Endodermal cell (in vitro differentiated cells): ENCODE measurements around the gene AMPH. TPM values are rescaled to one million over a fixed set of nuclear protein-coding genes. Genes with fewer than 3 reads are reported as not detected.
"Not testable (repeated sequence)": the region's sequence is repeated elsewhere in the genome, so short reads cannot be mapped to it uniquely, and the experiment has no call there.

Experiments
- DNase-seq: peaks from one replicate; pipeline ENCODE4 v3.0.0-alpha.2; 2017
- H3K27ac ChIP-seq: 2 replicates; pipeline ENCODE4 v1.5.1; 2013; ENCODE audit warnings: mild to moderate bottlenecking, low read depth, low read length, moderate library complexity
- H3K27me3 ChIP-seq: 2 replicates; pipeline ENCODE4 v1.6.1; 2013; ENCODE audit warnings: mild to moderate bottlenecking, low read length, moderate library complexity; ENCODE audit not compliant: insufficient read depth, control insufficient read depth, poor library complexity, severe bottlenecking
- H3K36me3 ChIP-seq: 2 replicates; pipeline ENCODE4 v1.7.0; 2013; ENCODE audit warnings: mild to moderate bottlenecking, low read length, moderate library complexity; ENCODE audit not compliant: control insufficient read depth, insufficient read depth
- H3K4me1 ChIP-seq: one replicate; pipeline ENCODE4 v1.7.0; 2013; ENCODE audit warnings: low read length; ENCODE audit not compliant: control insufficient read depth, insufficient read depth
- H3K4me3 ChIP-seq: 2 replicates; pipeline ENCODE4 v1.5.1; 2013; ENCODE audit warnings: mild to moderate bottlenecking, low read length, moderate library complexity
- H3K9ac ChIP-seq: 2 replicates; pipeline ENCODE4 v1.6.1; 2013; ENCODE audit warnings: mild to moderate bottlenecking, low read length, moderate library complexity; ENCODE audit not compliant: poor library complexity, severe bottlenecking; ENCODE audit errors: extremely low read depth
- H3K9me3 ChIP-seq: 2 replicates; pipeline ENCODE4 v1.6.1; 2013; ENCODE audit warnings: mild to moderate bottlenecking, low read length, moderate library complexity; ENCODE audit not compliant: control insufficient read depth
- H3K27ac Mint-ChIP-seq: 2 replicates; pipeline ENCODE4 v1.8.0; 2020; ENCODE audit warnings: mixed read lengths
- H3K27me3 Mint-ChIP-seq: 2 replicates; pipeline ENCODE4 v1.8.0; 2021; ENCODE audit warnings: mild to moderate bottlenecking, mixed read lengths; ENCODE audit not compliant: insufficient read depth
- H3K36me3 Mint-ChIP-seq: 2 replicates; pipeline ENCODE4 v1.8.0; 2020; ENCODE audit warnings: low read depth, mixed read lengths
- H3K4me1 Mint-ChIP-seq: 2 replicates; pipeline ENCODE4 v1.8.0; 2020; ENCODE audit warnings: mixed read lengths
- H3K4me3 Mint-ChIP-seq: 2 replicates; pipeline ENCODE4 v1.8.0; 2020; ENCODE audit warnings: mild to moderate bottlenecking, moderate library complexity, mixed read lengths
- H3K9me3 Mint-ChIP-seq: 2 replicates; pipeline ENCODE4 v1.8.0; 2020; ENCODE audit warnings: mild to moderate bottlenecking, mixed read lengths
- WGBS, 2 experiments: methylation state at CpG; one replicate each; pipeline versions ENCODE4 v1.1.5 to v1.1.7; 2013; ENCODE audit warnings: missing lambda C conversion rate in 2 of 2, mixed read lengths in 1 of 2; ENCODE audit not compliant: insufficient coverage in 1 of 2, insufficient read length in 1 of 2; 5-methylcytosine and 5-hydroxymethylcytosine counted together
- total RNA-seq, 2 donors: library from RNA; stranded (reverse); fragmentation: NEBNext Ultra II Directional in 1 of 2; extraction: Animal tissue kit (Norgen Biotek cat#: 25700) in 1 of 2; gene quantifications; 2 replicates in 1 of 2; 3 replicates in 1 of 2; pipeline ENCODE4 v1.2.1, GENCODE V29; 2021
- TF ChIP-seq, protein P1 (sequence below): fragments of 200-600 bp; sonication (generic); conservative IDR thresholded peaks from 2 replicates; pipeline ENCODE4 v1.5.0; 2021; ENCODE audit warnings: antibody characterized with exemption, mild to moderate bottlenecking

The AMPH gene
- total RNA-seq, 2 donors from 2014 or later = 3.5 to 5.5 TPM

DNA sequence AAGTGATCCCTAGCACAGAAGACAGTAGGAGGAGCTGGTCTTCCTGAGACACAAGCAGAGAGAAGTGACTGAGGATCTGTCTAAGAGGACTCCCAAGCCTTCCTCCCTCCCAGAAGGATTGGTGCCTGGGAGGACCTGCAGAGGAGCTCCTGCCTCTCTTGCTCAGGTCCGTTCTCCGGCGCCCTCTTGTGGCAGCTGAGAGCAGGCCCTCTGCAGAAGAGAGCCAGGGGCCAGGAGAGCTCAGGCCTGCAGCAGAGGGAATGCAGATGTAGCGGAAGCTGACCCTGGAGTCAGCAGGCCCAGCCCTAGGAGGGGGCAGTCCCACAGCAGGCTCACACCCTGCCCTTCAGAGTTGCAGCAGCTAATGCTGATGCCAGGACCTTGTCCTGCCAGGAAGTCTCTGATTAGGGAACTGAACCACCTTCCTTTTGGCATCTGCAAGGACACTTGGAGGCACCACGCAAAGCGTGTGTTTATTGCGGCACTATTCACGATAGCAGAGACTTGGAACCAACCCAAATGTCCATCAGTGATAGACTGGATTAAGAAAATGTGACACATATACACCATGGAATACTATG is 276.8 kb downstream of the AMPH start:
- H3K4me3 ChIP-seq, H3K36me3 ChIP-seq, H3K27me3 ChIP-seq, H3K9ac ChIP-seq, H3K9me3 ChIP-seq, H3K9me3 Mint-ChIP-seq, H3K4me1 ChIP-seq, H3K4me3 Mint-ChIP-seq, H3K36me3 Mint-ChIP-seq, H3K27me3 Mint-ChIP-seq, H3K27ac ChIP-seq, H3K27ac Mint-ChIP-seq: not testable (repeated sequence)
- H3K4me1 Mint-ChIP-seq = peaks cover 11% of the 10 kb centered on the region
- TF ChIP-seq, protein P1, sequence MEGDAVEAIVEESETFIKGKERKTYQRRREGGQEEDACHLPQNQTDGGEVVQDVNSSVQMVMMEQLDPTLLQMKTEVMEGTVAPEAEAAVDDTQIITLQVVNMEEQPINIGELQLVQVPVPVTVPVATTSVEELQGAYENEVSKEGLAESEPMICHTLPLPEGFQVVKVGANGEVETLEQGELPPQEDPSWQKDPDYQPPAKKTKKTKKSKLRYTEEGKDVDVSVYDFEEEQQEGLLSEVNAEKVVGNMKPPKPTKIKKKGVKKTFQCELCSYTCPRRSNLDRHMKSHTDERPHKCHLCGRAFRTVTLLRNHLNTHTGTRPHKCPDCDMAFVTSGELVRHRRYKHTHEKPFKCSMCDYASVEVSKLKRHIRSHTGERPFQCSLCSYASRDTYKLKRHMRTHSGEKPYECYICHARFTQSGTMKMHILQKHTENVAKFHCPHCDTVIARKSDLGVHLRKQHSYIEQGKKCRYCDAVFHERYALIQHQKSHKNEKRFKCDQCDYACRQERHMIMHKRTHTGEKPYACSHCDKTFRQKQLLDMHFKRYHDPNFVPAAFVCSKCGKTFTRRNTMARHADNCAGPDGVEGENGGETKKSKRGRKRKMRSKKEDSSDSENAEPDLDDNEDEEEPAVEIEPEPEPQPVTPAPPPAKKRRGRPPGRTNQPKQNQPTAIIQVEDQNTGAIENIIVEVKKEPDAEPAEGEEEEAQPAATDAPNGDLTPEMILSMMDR = peak; percentile 72
- peak; percentile 93 for DNase-seq
- 64% methylated on average over 8 of the region's 8 CpGs; no CpG with 5 or more reads in 1 of the 2 experiments for WGBS, 2 experiments

DNA sequence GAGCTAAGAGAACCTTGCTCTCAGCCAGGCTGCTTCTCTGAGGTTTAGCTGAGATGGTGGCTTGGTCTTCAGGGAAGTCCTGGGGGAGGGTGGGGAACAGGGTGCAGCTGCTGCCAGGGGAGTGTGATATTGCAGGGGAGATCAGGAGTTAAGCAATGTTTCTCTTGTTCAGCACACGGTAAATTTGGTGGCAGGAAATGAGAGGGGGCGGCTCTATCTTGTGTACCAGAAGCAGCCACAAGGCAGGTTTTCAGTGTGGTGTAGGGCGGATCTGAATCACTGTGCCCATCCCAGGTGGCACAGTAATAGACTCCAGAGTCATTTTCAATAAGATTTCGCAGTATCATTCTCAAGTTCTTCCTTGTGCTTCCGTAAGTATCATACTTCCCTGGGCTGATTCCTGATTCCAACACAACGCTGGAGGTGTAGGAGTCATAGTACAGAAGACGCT is 277.7 kb downstream of the AMPH start:
- not testable (repeated sequence) for DNase-seq, H3K27ac Mint-ChIP-seq, H3K9me3 ChIP-seq, H3K27ac ChIP-seq, H3K27me3 Mint-ChIP-seq, H3K4me1 ChIP-seq, H3K4me3 Mint-ChIP-seq, H3K27me3 ChIP-seq, H3K9me3 Mint-ChIP-seq, H3K4me3 ChIP-seq, H3K9ac ChIP-seq, H3K36me3 ChIP-seq, H3K36me3 Mint-ChIP-seq
- whole genome bisulfite sequencing, 2 experiments = 100% methylated on average over 1 to 7 of the region's 7 CpGs
- H3K4me1 Mint-ChIP-seq = peaks cover 13% of the 10 kb centered on the region

DNA sequence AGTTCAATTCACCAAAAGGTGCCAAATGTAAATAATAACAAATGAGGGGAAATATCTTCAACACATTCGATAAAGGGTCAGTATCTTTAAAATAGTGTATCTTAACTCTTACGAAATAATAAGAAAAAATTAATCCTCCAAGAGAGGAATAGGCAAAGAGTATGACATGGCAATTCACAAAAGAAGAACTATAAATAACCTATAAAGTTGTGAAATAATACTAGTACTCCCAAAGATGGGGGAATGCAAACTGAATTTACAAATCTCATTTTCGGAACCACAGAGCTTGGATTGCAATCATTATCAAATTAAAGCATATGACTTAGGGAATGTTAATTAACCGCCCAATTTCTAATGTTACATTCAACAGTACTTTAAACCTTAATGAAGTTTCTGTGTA is 279.6 kb downstream of the AMPH start:
- no peak for DNase-seq
- H3K27ac Mint-ChIP-seq = no peak overlapping the region
- peaks cover 11% of the 10 kb centered on the region for H3K4me1 Mint-ChIP-seq
- no peak overlapping the region for H3K4me3 Mint-ChIP-seq
- H3K36me3 Mint-ChIP-seq = peaks cover 3% of the 10 kb centered on the region
- H3K36me3 ChIP-seq = no peaks in the 10 kb centered on the region
- TF ChIP-seq, protein P1 = no peak
- no peak overlapping the region for H3K4me3 ChIP-seq
- H3K27me3 ChIP-seq = no peaks in the 10 kb centered on the region
- no peak overlapping the region for H3K9ac ChIP-seq
- H3K27ac ChIP-seq = no peak overlapping the region
- H3K9me3 Mint-ChIP-seq = peaks cover 2% of the 10 kb centered on the region
- H3K9me3 ChIP-seq = no peaks in the 10 kb centered on the region
- no CpG with 5 or more reads among the region's 4 CpGs for WGBS, 2 experiments
- no peaks in the 10 kb centered on the region for H3K27me3 Mint-ChIP-seq
- no peaks in the 10 kb centered on the region for H3K4me1 ChIP-seq

DNA sequence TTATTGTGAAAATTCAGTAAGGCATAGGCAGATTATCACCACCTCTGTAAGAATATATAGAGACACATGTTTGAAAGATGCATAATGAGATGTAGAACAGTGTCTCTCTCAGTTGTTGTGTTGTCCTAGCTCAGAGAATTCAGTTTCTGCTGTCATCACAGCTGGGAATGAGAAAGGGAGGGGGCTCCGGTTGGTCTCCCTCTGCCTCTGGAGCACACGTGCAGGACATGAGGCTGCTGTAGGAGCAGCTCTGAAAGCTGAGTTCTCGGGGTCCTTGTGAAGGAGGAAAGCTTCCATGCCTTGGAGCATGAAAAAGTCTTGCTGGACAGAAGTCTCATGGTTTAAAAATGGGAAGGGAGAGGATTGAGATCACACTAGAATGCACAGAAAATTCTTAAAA is 280.4 kb downstream of the AMPH start:
- not testable (repeated sequence) for H3K4me1 ChIP-seq, H3K9ac ChIP-seq, H3K4me3 ChIP-seq, H3K36me3 Mint-ChIP-seq, H3K9me3 ChIP-seq, H3K27me3 ChIP-seq, H3K27me3 Mint-ChIP-seq, H3K9me3 Mint-ChIP-seq, H3K4me3 Mint-ChIP-seq, DNase-seq, H3K36me3 ChIP-seq, H3K27ac ChIP-seq
- H3K27ac Mint-ChIP-seq = peak overlapping the region; percentile 41
- WGBS, 2 experiments = 85% methylated on average over 3 of the region's 3 CpGs; no CpG with 5 or more reads in 1 of the 2 experiments
- H3K4me1 Mint-ChIP-seq = peaks cover 14% of the 10 kb centered on the region
